Ovary (tissue), 9 donors: Measurements from ENCODE around the gene DCPS. TPM values are rescaled to one million over a fixed set of nuclear protein-coding genes. Genes with fewer than 3 reads are reported as not detected.

Experiments used
- DNase-seq, 5 donors: peaks; one replicate each; pipeline ENCODE4 v3.0.0-alpha.2; 2019 to 2020
- H3K27ac ChIP-seq, 2 donors: fragments of 200-600 bp; one replicate each; pipeline versions ENCODE4 v1.5.1 to v1.8.0; 2019 to 2022
- H3K27me3 ChIP-seq: fragments of 200-600 bp; one replicate; pipeline ENCODE4 v1.8.0; 2022
- H3K36me3 ChIP-seq: fragments of 200-600 bp; sonication (generic); one replicate; pipeline ENCODE4 v1.5.1; 2019
- H3K4me1 ChIP-seq: one replicate; pipeline ENCODE4 v1.8.1; 2013; ENCODE audit warnings: mild to moderate bottlenecking, moderate library complexity; ENCODE audit not compliant: insufficient read depth
- H3K4me3 ChIP-seq: fragments of 200-600 bp; sonication (generic); one replicate; pipeline ENCODE4 v1.5.1; 2017
- H3K9me3 ChIP-seq, 2 donors: fragments of 200-600 bp in 1 of 2; sonication (generic) in 1 of 2; one replicate each; pipeline versions ENCODE4 v1.5.1 to v1.8.1; 2013 to 2019; ENCODE audit warnings: mild to moderate bottlenecking in 1 of 2, moderate library complexity in 1 of 2
- EP300 ChIP-seq: sonication (generic); formaldehyde crosslinking; IDR thresholded peaks from one replicate; pipeline ENCODE4 v1.6.1; 2017; ENCODE audit warnings: antibody characterized with exemption
- POLR2A ChIP-seq: fragments of 450-650 bp; IDR thresholded peaks from one replicate; pipeline ENCODE4 v1.6.1; 2017; ENCODE audit warnings: antibody characterized with exemption, mild to moderate bottlenecking, moderate library complexity
- WGBS, 3 donors: extraction: QIAGEN DNeasy Blood & Tissue Kit in 1 of 3; methylation state at CpG; one replicate each; pipeline versions ENCODE4 v1.1.5 to v1.1.7; 2013 to 2017; 5-methylcytosine and 5-hydroxymethylcytosine counted together
- intact Hi-C, 4 donors: fragments of 100-400 bp; cut with DNase I; formaldehyde crosslinking; loops; one replicate each; pipeline versions ENCODE4 v1.11.0 to v1.15.1; 2022 to 2023
- polyA plus RNA-seq, 2 donors: library from polyadenylated mRNA; stranded (reverse); fragments of 200-250 nt in 1 of 2; fragments of 350-450 nt in 1 of 2; fragmentation: Illumina TruSeq in 1 of 2; extraction: RNeasy Lipid Tissue Mini Kit (QIAGEN cat#74804) in 1 of 2; gene quantifications; one replicate each; pipeline ENCODE4 v1.2.3, GENCODE V29; 2013 to 2014
- total RNA-seq, 7 donors: library from RNA; depleted of rRNA in 2 of 7; stranded (reverse); fragments of >200 nt in 2 of 7; fragmentation: NEBNext Ultra II Directional in 3 of 7; extraction: Animal tissue kit (Norgen Biotek cat#: 25700) in 3 of 7; gene quantifications; one replicate each; pipeline versions ENCODE4 v1.1.0 to v1.2.4, GENCODE V29; 2016 to 2023
- TF ChIP-seq, protein P1 (sequence below), 3 donors: fragments of 450-650 bp in 2 of 3; fragments of 200-600 bp in 1 of 3; IDR thresholded peaks; one replicate each; pipeline versions ENCODE4 v1.5.1 to v1.8.0; 2016 to 2022; ENCODE audit warnings: antibody characterized with exemption in 3 of 3, mild to moderate bottlenecking in 1 of 3
- donor health status: DM: no; HTN: no; CAD: no; lungs with moderate emphysema.
- donor health status: DM: no; HTN: no; CAD: no.
- donor health status: Bipolar disorder and iron deficiency.
- donor health status: DM: yes; HTN: yes; CAD: no.
- donor health status: DM: no; HTN: no; CAD: no.
- donor health status: DM: yes; HTN: yes; CAD: no.

The DCPS gene
- total and polyA plus RNA-seq, 9 donors, result 6.6 to 17.2 (median 13.5) TPM

DNA sequence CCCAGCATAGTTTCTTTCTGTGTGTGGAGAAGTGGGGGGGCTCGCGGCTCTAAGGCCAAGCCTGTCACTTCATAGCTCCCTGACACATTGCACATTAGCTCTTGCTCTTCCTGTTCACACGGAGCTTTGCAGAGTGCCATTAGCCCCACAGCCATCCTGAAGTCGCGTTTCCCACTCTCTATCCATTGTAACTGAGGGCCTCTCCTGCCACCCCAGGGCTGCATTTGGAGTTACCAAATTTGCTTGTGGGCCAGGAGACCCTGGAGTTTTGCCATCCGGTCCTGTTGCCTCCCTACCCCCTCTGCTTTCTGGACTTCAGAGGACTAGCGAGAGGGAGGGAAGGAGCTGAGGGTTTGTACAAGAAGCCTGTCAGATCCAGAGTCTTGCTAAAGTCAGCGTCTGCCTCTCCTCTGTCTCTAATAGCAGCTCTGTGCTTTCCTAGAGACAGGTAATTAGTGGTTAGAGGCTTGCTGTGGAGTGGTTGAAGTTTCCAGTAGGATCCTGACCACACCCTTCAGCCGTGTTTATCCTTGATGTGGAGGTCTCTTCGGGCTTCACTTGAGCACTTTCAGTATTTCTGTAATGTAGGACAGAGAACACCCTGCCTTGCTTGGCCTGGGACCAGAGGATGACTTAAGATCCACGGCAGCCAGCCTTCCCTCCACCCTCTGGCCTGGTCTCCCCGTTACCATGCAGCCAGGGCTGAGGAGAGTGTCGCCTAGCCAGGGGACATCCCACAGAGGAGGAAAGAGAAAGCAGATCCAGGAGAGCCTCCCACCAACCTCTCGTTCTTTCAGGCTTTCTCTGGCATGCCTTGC, 14.1 kb downstream of the DCPS start:
- H3K9me3 ChIP-seq, result no peaks in the 10 kb centered on the region
- H3K27ac ChIP-seq, result peak overlapping the region; percentile 31 to 71
- H3K4me3 ChIP-seq, result peak overlapping the region; percentile 24
- H3K27me3 ChIP-seq, result no peaks in the 10 kb centered on the region
- peak; percentile 76 to 87 (median 82) for DNase-seq
- intact Hi-C loops, result loop anchor here in 3 of 4 donors (5.0 to 10.0 kb wide), 3 partner anchors 39 to 117 kb away; partner anchors contain the start of gene ST3GAL4 (in 1 of the 3)
- no peaks in the 10 kb centered on the region for H3K36me3 ChIP-seq
- H3K4me1 ChIP-seq, result peaks cover 16% of the 10 kb centered on the region
- TF ChIP-seq, protein P1, sequence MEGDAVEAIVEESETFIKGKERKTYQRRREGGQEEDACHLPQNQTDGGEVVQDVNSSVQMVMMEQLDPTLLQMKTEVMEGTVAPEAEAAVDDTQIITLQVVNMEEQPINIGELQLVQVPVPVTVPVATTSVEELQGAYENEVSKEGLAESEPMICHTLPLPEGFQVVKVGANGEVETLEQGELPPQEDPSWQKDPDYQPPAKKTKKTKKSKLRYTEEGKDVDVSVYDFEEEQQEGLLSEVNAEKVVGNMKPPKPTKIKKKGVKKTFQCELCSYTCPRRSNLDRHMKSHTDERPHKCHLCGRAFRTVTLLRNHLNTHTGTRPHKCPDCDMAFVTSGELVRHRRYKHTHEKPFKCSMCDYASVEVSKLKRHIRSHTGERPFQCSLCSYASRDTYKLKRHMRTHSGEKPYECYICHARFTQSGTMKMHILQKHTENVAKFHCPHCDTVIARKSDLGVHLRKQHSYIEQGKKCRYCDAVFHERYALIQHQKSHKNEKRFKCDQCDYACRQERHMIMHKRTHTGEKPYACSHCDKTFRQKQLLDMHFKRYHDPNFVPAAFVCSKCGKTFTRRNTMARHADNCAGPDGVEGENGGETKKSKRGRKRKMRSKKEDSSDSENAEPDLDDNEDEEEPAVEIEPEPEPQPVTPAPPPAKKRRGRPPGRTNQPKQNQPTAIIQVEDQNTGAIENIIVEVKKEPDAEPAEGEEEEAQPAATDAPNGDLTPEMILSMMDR (IDR thresholded peaks at IDR 0.05), result no peak
- TF ChIP-seq POLR2A, result no peak
- TF ChIP-seq EP300, result no peak
- 13 to 22% (median 17%) methylated on average over 14 of the region's 14 CpGs for WGBS, 3 donors

DNA sequence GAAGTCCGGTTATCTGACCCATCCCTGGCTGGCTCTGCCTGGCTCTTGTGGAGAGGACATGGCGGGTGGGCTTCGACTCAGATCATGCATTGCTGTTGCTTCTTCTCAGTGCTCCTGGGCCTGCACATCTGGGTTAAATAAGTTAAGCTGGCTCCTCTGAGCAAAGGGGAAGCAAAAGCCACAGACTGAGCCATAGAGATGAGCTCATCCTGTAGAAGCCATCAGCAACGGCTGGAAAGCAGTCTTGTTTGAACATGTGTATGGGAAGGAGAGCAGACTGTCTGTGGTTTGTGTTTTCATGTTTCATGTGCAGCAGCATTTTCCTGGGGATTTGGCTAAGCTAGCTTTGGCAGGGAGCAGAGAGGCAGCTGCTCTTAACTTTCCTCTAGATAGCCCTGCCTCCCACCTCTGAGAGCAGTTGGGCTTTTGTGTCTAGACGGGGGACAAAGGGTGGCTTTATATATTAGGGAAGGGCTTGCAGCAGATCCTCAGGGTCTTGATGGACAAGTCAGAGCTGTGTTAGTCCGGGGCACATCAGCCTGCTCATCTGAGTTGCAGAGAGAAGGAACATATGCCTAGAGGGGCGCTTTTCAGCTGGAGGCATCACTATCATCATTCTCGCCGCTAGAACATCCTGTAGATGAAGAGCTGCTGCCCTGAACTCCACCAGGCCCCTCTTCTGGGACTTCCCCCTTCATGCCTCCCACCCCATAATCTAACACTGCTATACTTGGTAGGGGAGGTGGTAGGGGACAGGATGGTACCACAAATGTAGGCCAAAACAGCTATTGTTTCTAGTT, 14.9 kb downstream of the DCPS start:
- Histone ChIP-seq H3K4me1 (peaks cover 16% of the 10 kb centered on the region), H3K27ac (peak overlapping the region; percentile 31 to 71), H3K9me3 (no peaks in the 10 kb centered on the region), H3K36me3 (no peaks in the 10 kb centered on the region), H3K4me3 (no peak overlapping the region), H3K27me3 (no peaks in the 10 kb centered on the region)
- TF ChIP-seq EP300 (no peak), POLR2A (no peak)
- TF ChIP-seq, protein P1 (IDR thresholded peaks at IDR 0.05), result no peak
- WGBS, 3 donors, result 19 to 35% (median 22%) methylated on average over 9 of the region's 9 CpGs
- intact Hi-C loops, result loop anchor here in 3 of 4 donors (5.0 to 10.0 kb wide), 3 partner anchors 39 to 116 kb away; partner anchors contain the start of gene ST3GAL4 (in 1 of the 3)
- DNase-seq, result peak in 3 of 5 donors; percentile 40 to 52 (median 51)

DNA sequence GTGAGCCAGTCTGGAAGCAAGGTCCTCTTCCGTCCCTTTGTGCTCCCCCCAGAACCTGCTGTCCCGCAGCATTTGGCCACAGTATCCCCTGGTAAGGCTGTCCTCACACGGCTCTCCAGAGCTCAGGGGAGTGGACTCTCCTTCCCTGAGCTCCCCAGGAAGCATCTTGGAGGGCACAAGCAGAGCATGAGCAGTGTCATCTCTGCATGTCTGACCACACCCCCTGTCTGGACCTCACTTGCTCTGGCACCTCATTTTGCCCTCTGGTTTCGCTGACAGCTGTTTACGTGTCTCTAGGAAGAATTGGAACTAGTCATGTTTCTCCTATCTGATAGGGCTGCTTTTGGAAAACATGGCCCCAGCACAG, 15.5 kb downstream of the DCPS start:
- Histone ChIP-seq H3K27me3 (no peaks in the 10 kb centered on the region), H3K36me3 (no peaks in the 10 kb centered on the region), H3K9me3 (no peaks in the 10 kb centered on the region), H3K4me1 (peaks cover 16% of the 10 kb centered on the region), H3K27ac (peak overlapping the region in 1 of 2 donors; percentile 71), H3K4me3 (no peak overlapping the region)
- intact Hi-C loops, result loop anchor here in 3 of 4 donors (5.0 to 10.0 kb wide), 3 partner anchors 38 to 115 kb away; partner anchors contain the start of gene ST3GAL4 (in 1 of the 3)
- peak in 1 of 5 donors; percentile 29 for DNase-seq
- 61 to 66% (median 63%) methylated on average over 5 of the region's 5 CpGs for WGBS, 3 donors
- TF ChIP-seq EP300 (no peak), POLR2A (no peak)
- TF ChIP-seq, protein P1 (IDR thresholded peaks at IDR 0.05), result no peak

DNA sequence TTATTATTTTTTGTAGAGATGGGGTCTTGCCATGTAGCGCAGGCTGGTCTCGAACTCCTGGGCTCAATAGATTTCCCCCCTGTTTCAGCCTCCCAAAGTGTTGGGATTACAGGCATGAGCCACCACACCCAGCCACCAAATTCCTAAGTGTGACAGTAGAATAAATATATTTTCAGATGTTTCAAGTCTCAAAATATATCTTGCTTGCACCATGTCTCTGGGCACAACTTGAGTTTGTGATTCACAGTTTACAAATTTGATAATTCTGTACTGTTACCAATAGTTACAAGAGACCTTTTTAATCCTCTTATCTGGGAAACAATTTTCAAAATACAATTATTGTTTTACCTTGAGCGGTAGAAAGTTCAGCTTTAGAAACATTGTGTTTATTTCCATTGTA, 19.1 kb downstream of the DCPS start:
- H3K9me3 ChIP-seq, result no peaks in the 10 kb centered on the region
- H3K4me1 ChIP-seq, result peaks cover 11% of the 10 kb centered on the region
- 86 to 94% (median 94%) methylated on average over 3 of the region's 3 CpGs for WGBS, 3 donors
- intact Hi-C loops, result no loop called here
- no peak for DNase-seq
- no peaks in the 10 kb centered on the region for H3K27me3 ChIP-seq
- no peaks in the 10 kb centered on the region for H3K36me3 ChIP-seq
- no peak overlapping the region for H3K4me3 ChIP-seq
- no peak overlapping the region for H3K27ac ChIP-seq
- TF ChIP-seq EP300, result no peak
- TF ChIP-seq POLR2A, result no peak
- TF ChIP-seq, protein P1 (IDR thresholded peaks at IDR 0.05), result no peak
